ENCODE results near the gene ANXA8. TPM values are rescaled to one million over a fixed set of nuclear protein-coding genes. Genes with fewer than 3 reads are reported as not detected.

Gene ANXA8
- total RNA-seq, 1 donor, result 0.31 TPM

Other genes with a start within 250 kb of the ANXA8 start
- not detected for gene GDF10, start 183.9 kb downstream of the ANXA8 start, total RNA-seq
- not detected for gene GDF2, start 161.7 kb downstream of the ANXA8 start, total RNA-seq
- not detected for gene RBP3, start 135.8 kb downstream of the ANXA8 start, total RNA-seq
- not detected for gene ZNF488, start 99.8 kb downstream of the ANXA8 start, total RNA-seq
- not detected for gene FAM25G, start 7.6 kb upstream of the ANXA8 start, total RNA-seq
- gene AGAP9, start 39.5 kb upstream of the ANXA8 start, total RNA-seq, result 10.6 TPM

All from mononuclear cell (primary cell).